ENCODE data around the gene SECISBP2L.
A peak's percentile ranks its signal among the peaks of the same experiment; 100 is the strongest.

The SECISBP2L gene

GRCh38 chr15:48963524-48964113 lies 82.6 kb downstream of the SECISBP2L start, which contains the start of gene SHC4:
Gene SHC4, minus strand, starts transcription at chr15:48963919. Its CDS starts 904 bp downstream, at chr15:48963015.
- H3K4me3 ChIP-seq (ENCODE audit: low read length) = peak within 1 kb of the TSS; percentile 39
- no peaks in the 10 kb centered on the region for H3K9me3 ChIP-seq (replicated peaks; ENCODE audit: insufficient read depth, low read length)
- no peaks in the 10 kb centered on the region for H3K79me2 ChIP-seq (ENCODE audit: low read length)
- DNase-seq = peak; percentile 20
- H2AFZ ChIP-seq (ENCODE audit: low read length) = peak within 1 kb of the TSS; percentile 8; the same call in 1 of the 2 replicates
- no peaks in the 10 kb centered on the region for H3K9me2 ChIP-seq (replicated peaks; ENCODE audit: insufficient read depth, low read length)
- H3K36me3 ChIP-seq (replicated peaks; ENCODE audit: insufficient read depth, low read length) = no peaks in the 10 kb centered on the region
- no peaks in the 10 kb centered on the region; the same call in none of the 2 replicates for H3K4me1 ChIP-seq (ENCODE audit: low read length)
- no peaks in the 10 kb centered on the region for H4K20me1 ChIP-seq (ENCODE audit: insufficient read depth, low read length)
- TF ChIP-seq EZH2 (optimal IDR thresholded peaks at IDR 0.05; ENCODE audit: low read depth, low read length) (no peak), CTCF (IDR thresholded peaks at IDR 0.05; ENCODE audit: low read length) (no peak), EZH2phosphoT487 (IDR thresholded peaks at IDR 0.05; ENCODE audit: low read length) (no peak)
- H3K27me3 ChIP-seq (replicated peaks; ENCODE audit: insufficient read depth, low read length) = no peaks in the 10 kb centered on the region
- H3K9ac ChIP-seq (ENCODE audit: low read length) = no peak within 1 kb of the TSS
- H3F3A ChIP-seq (ENCODE audit: insufficient read depth, low read length) = no peaks in the 10 kb centered on the region
- H3K4me2 ChIP-seq (ENCODE audit: low read depth, low read length) = peak within 1 kb of the TSS; percentile 50
- H3K27ac ChIP-seq (ENCODE audit: low read length) = no peak within 1 kb of the TSS

GRCh38 chr15:48962662-48963523 lies 83.4 kb downstream of the SECISBP2L start:
- peak overlapping the region; percentile 8; the same call in 1 of the 2 replicates for H2AFZ ChIP-seq (ENCODE audit: low read length)

GRCh38 chr15:48955967-48956366 lies 90.3 kb downstream of the SECISBP2L start:
- H3K9me3 ChIP-seq (replicated peaks; ENCODE audit: insufficient read depth, low read length) = no peaks in the 10 kb centered on the region
- no peak for DNase-seq
- H3F3A ChIP-seq (ENCODE audit: insufficient read depth, low read length) = no peaks in the 10 kb centered on the region
- no peaks in the 10 kb centered on the region for H3K9me2 ChIP-seq (replicated peaks; ENCODE audit: insufficient read depth, low read length)
- H2AFZ ChIP-seq (ENCODE audit: low read length) = no peak overlapping the region
- no peak overlapping the region for H3K9ac ChIP-seq (ENCODE audit: low read length)
- H3K36me3 ChIP-seq (replicated peaks; ENCODE audit: insufficient read depth, low read length) = no peaks in the 10 kb centered on the region
- no peaks in the 10 kb centered on the region for H3K79me2 ChIP-seq (ENCODE audit: low read length)
- no peak overlapping the region for H3K27ac ChIP-seq (ENCODE audit: low read length)
- H3K4me3 ChIP-seq (ENCODE audit: low read length) = no peak overlapping the region
- no peaks in the 10 kb centered on the region for H4K20me1 ChIP-seq (ENCODE audit: insufficient read depth, low read length)
- no peaks in the 10 kb centered on the region for H3K27me3 ChIP-seq (replicated peaks; ENCODE audit: insufficient read depth, low read length)
- no peak for TF ChIP-seq EZH2phosphoT487 (IDR thresholded peaks at IDR 0.05; ENCODE audit: low read length)
- no peaks in the 10 kb centered on the region for H3K4me1 ChIP-seq (ENCODE audit: low read length)
- no peak overlapping the region for H3K4me2 ChIP-seq (ENCODE audit: low read depth, low read length)

More at GRCh38 chr15:48962662-48963523, 83.4 kb downstream of the SECISBP2L start:
- H3K27ac ChIP-seq (ENCODE audit: low read length) = no peak overlapping the region
- no peaks in the 10 kb centered on the region for H3K27me3 ChIP-seq (replicated peaks; ENCODE audit: insufficient read depth, low read length)
- H3K4me1 ChIP-seq (ENCODE audit: low read length) = no peaks in the 10 kb centered on the region; the same call in none of the 2 replicates
- no peaks in the 10 kb centered on the region for H3K36me3 ChIP-seq (replicated peaks; ENCODE audit: insufficient read depth, low read length)
- no peaks in the 10 kb centered on the region for H3K9me2 ChIP-seq (replicated peaks; ENCODE audit: insufficient read depth, low read length)
- TF ChIP-seq EZH2 (optimal IDR thresholded peaks at IDR 0.05; ENCODE audit: low read depth, low read length) (no peak), CTCF (IDR thresholded peaks at IDR 0.05; ENCODE audit: low read length) (no peak), EZH2phosphoT487 (IDR thresholded peaks at IDR 0.05; ENCODE audit: low read length) (no peak)
- no peaks in the 10 kb centered on the region for H3K79me2 ChIP-seq (ENCODE audit: low read length)
- peak overlapping the region; percentile 50 for H3K4me2 ChIP-seq (ENCODE audit: low read depth, low read length)
- DNase-seq = no peak
- H3K4me3 ChIP-seq (ENCODE audit: low read length) = peak overlapping the region; percentile 39
- no peaks in the 10 kb centered on the region for H3F3A ChIP-seq (ENCODE audit: insufficient read depth, low read length)
- no peaks in the 10 kb centered on the region for H3K9me3 ChIP-seq (replicated peaks; ENCODE audit: insufficient read depth, low read length)
- H4K20me1 ChIP-seq (ENCODE audit: insufficient read depth, low read length) = no peaks in the 10 kb centered on the region
- no peak overlapping the region for H3K9ac ChIP-seq (ENCODE audit: low read length)
